Kidney epithelial cell (primary cell): ENCODE data around the gene ANKRD12. TPM values are rescaled to one million over a fixed set of nuclear protein-coding genes. Genes with fewer than 3 reads are reported as not detected.

ENCODE experiments used
- DNase-seq: peaks from one replicate; pipeline ENCODE4 v3.0.0-alpha.2; 2010; ENCODE audit warnings: low read depth
- H3K27me3 ChIP-seq: 2 replicates; pipeline ENCODE4 v1.6.0; 2011; ENCODE audit warnings: low read length; ENCODE audit not compliant: control insufficient read depth, insufficient read depth
- H3K36me3 ChIP-seq: 2 replicates; pipeline ENCODE4 v1.5.1; 2011; ENCODE audit warnings: low read length; ENCODE audit not compliant: control insufficient read depth, insufficient read depth
- H3K4me3 ChIP-seq: 2 replicates; pipeline ENCODE4 v1.5.1; 2011; ENCODE audit warnings: low read depth, mild to moderate bottlenecking, control low read depth, low read length
- total RNA-seq: library from RNA; depleted of rRNA; stranded (reverse); fragments of >200 nt; gene quantifications from 2 replicates; pipeline ENCODE4 v1.2.3, GENCODE V29; 2015
- TF ChIP-seq, protein P1 (sequence below): IDR thresholded peaks from 2 replicates; pipeline ENCODE4 v1.5.1; 2011; ENCODE audit warnings: mild to moderate bottlenecking, moderate library complexity, low read length, control low read depth, inconsistent platforms; ENCODE audit not compliant: insufficient read depth, poor library complexity, severe bottlenecking

ANKRD12 gene
- total RNA-seq, 1 donor from 2014 or later, result 11.2 TPM

DNA sequence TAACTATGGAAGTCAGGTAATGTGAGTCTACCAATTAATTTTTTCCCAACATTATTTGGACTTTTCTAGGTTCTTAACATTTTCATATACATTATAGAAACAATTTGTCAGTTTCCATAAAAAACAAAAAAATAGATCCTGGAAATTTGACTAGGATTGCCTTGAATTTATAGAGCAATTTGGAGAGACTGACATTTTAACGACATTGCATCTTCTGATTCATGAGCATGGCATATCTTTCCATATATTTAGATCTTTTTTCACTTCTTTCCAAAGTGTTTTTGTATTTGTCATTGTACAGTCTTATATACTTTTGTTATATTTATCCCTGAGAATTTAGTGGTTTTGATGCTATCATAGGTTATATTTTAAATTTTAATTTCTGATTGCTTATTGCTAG, 42.0 kb downstream of the ANKRD12 start:
- H3K27me3 ChIP-seq, result no peaks in the 10 kb centered on the region
- no peaks in the 10 kb centered on the region for H3K36me3 ChIP-seq
- TF ChIP-seq, protein P1, sequence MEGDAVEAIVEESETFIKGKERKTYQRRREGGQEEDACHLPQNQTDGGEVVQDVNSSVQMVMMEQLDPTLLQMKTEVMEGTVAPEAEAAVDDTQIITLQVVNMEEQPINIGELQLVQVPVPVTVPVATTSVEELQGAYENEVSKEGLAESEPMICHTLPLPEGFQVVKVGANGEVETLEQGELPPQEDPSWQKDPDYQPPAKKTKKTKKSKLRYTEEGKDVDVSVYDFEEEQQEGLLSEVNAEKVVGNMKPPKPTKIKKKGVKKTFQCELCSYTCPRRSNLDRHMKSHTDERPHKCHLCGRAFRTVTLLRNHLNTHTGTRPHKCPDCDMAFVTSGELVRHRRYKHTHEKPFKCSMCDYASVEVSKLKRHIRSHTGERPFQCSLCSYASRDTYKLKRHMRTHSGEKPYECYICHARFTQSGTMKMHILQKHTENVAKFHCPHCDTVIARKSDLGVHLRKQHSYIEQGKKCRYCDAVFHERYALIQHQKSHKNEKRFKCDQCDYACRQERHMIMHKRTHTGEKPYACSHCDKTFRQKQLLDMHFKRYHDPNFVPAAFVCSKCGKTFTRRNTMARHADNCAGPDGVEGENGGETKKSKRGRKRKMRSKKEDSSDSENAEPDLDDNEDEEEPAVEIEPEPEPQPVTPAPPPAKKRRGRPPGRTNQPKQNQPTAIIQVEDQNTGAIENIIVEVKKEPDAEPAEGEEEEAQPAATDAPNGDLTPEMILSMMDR, result no peak
- no peak for DNase-seq
- H3K4me3 ChIP-seq, result no peak overlapping the region

DNA sequence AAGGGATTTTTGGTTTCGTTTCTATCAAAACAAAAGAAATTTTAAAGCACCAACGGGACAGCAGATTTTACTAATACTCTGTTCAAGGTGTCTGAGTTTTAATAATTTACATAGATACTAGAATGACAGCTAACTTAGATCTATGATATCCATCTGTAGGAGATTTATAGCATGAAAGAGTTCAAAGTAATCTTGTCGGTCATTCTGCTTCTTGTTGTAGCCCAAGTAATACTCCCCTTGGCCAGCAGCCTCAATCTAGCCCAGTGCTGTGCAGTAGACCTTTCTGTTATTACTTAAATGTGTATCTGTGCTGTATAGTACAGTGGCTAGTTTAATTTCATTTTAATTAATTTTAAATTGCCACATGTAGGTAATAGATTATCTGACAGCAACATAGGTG, 44.7 kb downstream of the ANKRD12 start:
- no peaks in the 10 kb centered on the region for H3K27me3 ChIP-seq
- TF ChIP-seq, protein P1, result no peak
- no peak for DNase-seq
- H3K4me3 ChIP-seq, result no peak overlapping the region
- H3K36me3 ChIP-seq, result no peaks in the 10 kb centered on the region

DNA sequence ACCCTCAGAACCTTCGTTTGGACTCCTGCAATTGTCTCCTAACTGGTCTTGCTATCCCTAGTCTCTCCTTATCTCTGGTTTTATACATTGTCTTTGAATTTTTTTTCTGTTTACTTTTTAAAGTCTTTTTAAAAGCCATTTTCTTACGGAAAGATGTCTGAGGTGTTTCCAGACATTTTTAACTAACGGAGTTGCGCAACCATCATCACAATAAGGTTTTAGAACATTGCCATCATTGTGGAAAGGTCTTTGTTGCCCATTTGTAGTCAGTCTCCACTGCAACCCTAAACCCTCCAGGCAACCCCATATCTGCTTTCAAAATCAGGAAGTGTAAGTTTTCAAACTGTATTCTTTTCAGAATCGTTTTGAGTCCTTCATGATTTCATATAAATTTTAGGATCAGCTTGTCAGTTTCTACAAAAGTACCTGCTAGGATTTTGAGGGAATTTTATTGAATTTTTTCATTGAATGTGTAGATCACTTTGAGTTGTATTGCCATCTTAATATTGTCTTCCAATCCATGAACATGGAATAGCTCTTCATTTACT, 46.3 kb downstream of the ANKRD12 start:
- TF ChIP-seq, protein P1, result no peak
- Histone ChIP-seq H3K36me3 (no peaks in the 10 kb centered on the region), H3K27me3 (no peaks in the 10 kb centered on the region), H3K4me3 (no peak overlapping the region)
- no peak for DNase-seq

DNA sequence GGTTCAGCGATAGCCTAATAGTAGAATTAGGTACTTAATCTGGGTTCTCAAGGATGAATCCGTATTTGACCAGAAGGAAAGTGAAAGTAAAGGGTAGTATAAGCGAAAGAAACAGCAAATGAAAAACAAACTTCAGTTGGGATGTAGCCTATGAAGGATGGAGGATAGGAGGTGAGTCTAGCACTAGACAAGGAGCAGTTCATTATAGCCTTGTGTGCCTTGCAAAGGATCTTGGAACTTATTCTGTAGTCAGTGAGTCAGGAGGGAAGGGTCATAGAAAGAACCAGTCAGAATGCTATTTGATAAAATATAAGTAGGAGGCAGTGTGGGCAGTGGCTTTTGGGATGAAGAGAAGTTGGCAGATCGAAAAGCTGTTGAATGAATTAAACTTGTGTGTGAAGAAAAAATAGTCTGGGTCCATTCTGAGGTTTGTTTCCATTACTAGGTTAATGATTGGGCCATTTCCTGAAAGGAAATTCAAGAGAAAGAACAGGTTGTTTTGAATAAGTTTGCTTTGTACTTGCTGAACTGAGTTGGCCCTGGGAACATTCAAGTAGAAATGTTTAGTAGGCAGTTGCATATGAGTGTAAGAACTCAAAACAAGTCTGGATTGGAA, 48.5 kb downstream of the ANKRD12 start:
- no peak overlapping the region for H3K4me3 ChIP-seq
- TF ChIP-seq, protein P1, result no peak
- no peaks in the 10 kb centered on the region for H3K36me3 ChIP-seq
- H3K27me3 ChIP-seq, result no peaks in the 10 kb centered on the region
- DNase-seq, result no peak

DNA sequence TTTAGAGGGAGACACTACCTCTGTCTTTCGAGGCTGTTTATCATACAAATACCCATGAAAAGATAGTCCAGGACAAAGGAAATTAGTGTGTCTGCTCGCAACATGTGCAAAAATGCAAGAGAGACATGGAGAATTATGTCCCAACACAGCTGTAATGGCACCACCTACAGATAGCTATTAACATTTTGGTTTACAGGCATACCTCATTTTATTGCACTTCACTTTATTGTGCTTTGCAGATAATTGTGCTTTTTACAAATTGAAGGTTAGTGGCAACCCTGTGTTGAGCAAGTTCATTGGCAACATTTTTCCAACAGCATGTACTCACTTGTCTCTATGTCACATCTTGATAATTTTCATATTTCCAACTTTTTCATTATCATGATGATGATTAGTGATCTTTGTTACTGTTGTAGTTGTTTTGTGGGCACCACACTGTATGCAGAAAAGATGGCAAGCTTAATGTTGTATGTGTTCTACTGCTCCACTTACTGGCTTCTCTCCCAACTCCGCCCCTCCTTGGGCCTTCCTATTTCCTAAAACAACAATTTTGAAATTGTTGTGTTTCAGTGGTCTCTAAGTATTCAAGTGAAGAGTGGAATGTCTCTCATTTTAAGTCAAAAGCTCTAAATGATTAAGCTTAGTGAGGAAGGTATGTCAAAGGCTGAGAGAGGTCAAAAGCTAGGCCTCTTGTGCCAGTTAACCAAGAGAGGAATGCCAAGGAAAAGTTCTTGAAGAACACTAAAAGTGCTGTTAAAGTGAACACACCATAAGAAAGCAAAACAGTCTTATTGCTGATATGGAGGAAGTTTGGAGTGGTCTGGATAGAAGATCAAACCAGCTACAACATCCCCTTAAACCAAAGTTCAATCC, 52.0 kb downstream of the ANKRD12 start:
- DNase-seq, result no peak
- H3K27me3 ChIP-seq, result no peaks in the 10 kb centered on the region
- TF ChIP-seq, protein P1, result no peak
- H3K36me3 ChIP-seq, result no peaks in the 10 kb centered on the region
- no peak overlapping the region for H3K4me3 ChIP-seq

DNA sequence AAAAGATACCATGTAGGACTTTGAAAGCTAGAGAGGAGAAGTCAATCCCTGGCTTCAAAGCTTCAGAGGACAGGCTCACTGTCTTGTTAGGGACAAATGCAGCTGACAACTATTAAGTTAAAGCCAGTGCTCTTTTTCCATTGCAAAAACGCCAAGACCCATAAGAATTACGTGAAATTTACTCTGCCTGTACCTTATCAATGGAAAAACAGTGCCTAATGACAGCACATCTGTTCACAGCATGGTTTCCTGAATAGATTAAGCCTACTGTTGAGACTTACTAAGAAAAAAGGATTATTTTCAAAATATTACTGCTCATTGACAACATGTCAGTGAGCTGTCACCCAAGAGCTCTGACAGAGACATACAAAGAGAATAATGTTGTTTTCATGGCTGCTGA, 52.9 kb downstream of the ANKRD12 start:
- H3K27me3 ChIP-seq, result no peaks in the 10 kb centered on the region
- no peaks in the 10 kb centered on the region for H3K36me3 ChIP-seq
- DNase-seq, result no peak
- no peak overlapping the region for H3K4me3 ChIP-seq
- TF ChIP-seq, protein P1, result no peak
